GM23248 (cell line): ENCODE data around the gene FHOD1. TPM values are rescaled to one million over a fixed set of nuclear protein-coding genes. Genes with fewer than 3 reads are reported as not detected.

Experiments
- DNase-seq: peaks from one replicate; pipeline ENCODE4 v3.0.0-alpha.2; 2015
- H2AFZ ChIP-seq: fragments of 200-600 bp; sonication (generic); 2 replicates; pipeline ENCODE4 v1.6.1; 2016; ENCODE audit warnings: antibody characterized with exemption
- H3F3A ChIP-seq: fragments of 200-600 bp; sonication (generic); 2 replicates; pipeline ENCODE4 v1.6.1; 2016; ENCODE audit warnings: mild to moderate bottlenecking, antibody characterized with exemption, mixed run types; ENCODE audit not compliant: insufficient read depth
- H3K27ac ChIP-seq: fragments of 200-600 bp; sonication (generic); 2 replicates; pipeline ENCODE4 v1.5.1; 2016; ENCODE audit warnings: mild to moderate bottlenecking
- H3K27me3 ChIP-seq: fragments of 200-600 bp; sonication (generic); replicated peaks from 2 replicates; pipeline ENCODE4 v1.6.1; 2016; ENCODE audit warnings: mild to moderate bottlenecking; ENCODE audit not compliant: insufficient read depth
- H3K36me3 ChIP-seq: fragments of 200-600 bp; sonication (generic); 2 replicates; pipeline ENCODE4 v1.6.1; 2016; ENCODE audit warnings: low read depth, mild to moderate bottlenecking
- H3K4me1 ChIP-seq: fragments of 200-600 bp; sonication (generic); 2 replicates; pipeline ENCODE4 v1.6.1; 2016; ENCODE audit warnings: mild to moderate bottlenecking; ENCODE audit not compliant: insufficient read depth
- H3K4me2 ChIP-seq: fragments of 200-600 bp; sonication (generic); one replicate; pipeline ENCODE4 v1.6.1; 2016; ENCODE audit warnings: mild to moderate bottlenecking; ENCODE audit not compliant: unreplicated experiment
- H3K4me3 ChIP-seq: fragments of 200-600 bp; sonication (generic); 2 replicates; pipeline ENCODE4 v1.5.1; 2016; ENCODE audit warnings: mild to moderate bottlenecking
- H3K79me2 ChIP-seq: fragments of 200-600 bp; sonication (generic); 2 replicates; pipeline ENCODE4 v1.6.1; 2016; ENCODE audit warnings: mild to moderate bottlenecking; ENCODE audit not compliant: insufficient read depth
- H3K9ac ChIP-seq: fragments of 200-600 bp; sonication (generic); 2 replicates; pipeline ENCODE4 v1.6.1; 2016; ENCODE audit warnings: mild to moderate bottlenecking
- H3K9me2 ChIP-seq: fragments of 200-600 bp; sonication (generic); 2 replicates; pipeline ENCODE4 v1.6.1; 2016; ENCODE audit warnings: mixed run types, mild to moderate bottlenecking, moderate library complexity; ENCODE audit not compliant: insufficient read depth
- H3K9me3 ChIP-seq: fragments of 200-600 bp; sonication (generic); one replicate; pipeline ENCODE4 v1.6.1; 2017; ENCODE audit warnings: low read depth
- H4K20me1 ChIP-seq: fragments of 200-600 bp; sonication (generic); 2 replicates; pipeline ENCODE4 v1.6.0; 2016; ENCODE audit not compliant: insufficient read depth
- EZH2 ChIP-seq: fragments of 200-600 bp; sonication (generic); IDR thresholded peaks from 2 replicates; pipeline ENCODE4 v1.6.1; 2018; ENCODE audit warnings: antibody characterized with exemption, mild to moderate bottlenecking; ENCODE audit not compliant: insufficient read depth, poor library complexity, severe bottlenecking
- EZH2phosphoT487 ChIP-seq: fragments of 200-600 bp; sonication (generic); IDR thresholded peaks from 2 replicates; pipeline ENCODE4 v1.6.1; 2018; ENCODE audit warnings: antibody characterized with exemption, moderate library complexity, mild to moderate bottlenecking, low read depth; ENCODE audit not compliant: insufficient read depth
- WGBS, 2 experiments: methylation state at CpG; one replicate each; pipeline ENCODE4 v1.1.6; 2015 to 2017; ENCODE audit warnings: low lambda C conversion rate in 2 of 2, low coverage in 1 of 2; ENCODE audit errors: missing lambda C conversion rate in 2 of 2; 5-methylcytosine and 5-hydroxymethylcytosine counted together
- in situ Hi-C: fragments of 300-500 bp; cut with MboI; formaldehyde crosslinking; loops from 2 replicates; pipeline ENCODE4 v1.15.0; 2020
- polyA plus RNA-seq: library from polyadenylated mRNA; unstranded; fragments of >200 nt; fragmentation: Nextera tagmentation; extraction: Ambion mirVana; gene quantifications from 2 replicates; pipeline ENCODE4 v1.2.1, GENCODE V29; 2016
- total RNA-seq: library from RNA; depleted of rRNA; stranded (reverse); fragments of >200 nt; shearing (Covaris generic); gene quantifications from 2 replicates; pipeline ENCODE4 v1.2.3, GENCODE V29; 2014

The FHOD1 gene
- total and polyA plus RNA-seq, 2 experiments from 2014 or later = 9.3 to 14.9 TPM

- H3K4me2 ChIP-seq = no peak overlapping the region
- no peaks in the 10 kb centered on the region for H3K36me3 ChIP-seq
- H3F3A ChIP-seq = peaks cover 54% of the 10 kb centered on the region
- no peak for DNase-seq
- no peaks in the 10 kb centered on the region for H3K9me2 ChIP-seq
- peak overlapping the region; percentile 79 for H3K9ac ChIP-seq
- peak overlapping the region; percentile 95 for H3K27ac ChIP-seq
- H3K27me3 ChIP-seq = no peaks in the 10 kb centered on the region
- 71 to 81% methylated on average over 4 of the region's 4 CpGs for WGBS, 2 experiments
- no peaks in the 10 kb centered on the region for H4K20me1 ChIP-seq
- in situ Hi-C loops = no loop called here
- TF ChIP-seq EZH2 = no peak
- TF ChIP-seq EZH2phosphoT487 = no peak
- H3K4me1 ChIP-seq = peaks cover 56% of the 10 kb centered on the region
- peaks cover 36% of the 10 kb centered on the region for H3K79me2 ChIP-seq
- no peak overlapping the region for H2AFZ ChIP-seq
- H3K9me3 ChIP-seq = no peaks in the 10 kb centered on the region
- no peak overlapping the region for H3K4me3 ChIP-seq
These were observed 5.0 kb downstream of the FHOD1 start for GRCh38 chr16:67242138-67242730.

GRCh38 chr16:67241008-67241900 is 6.0 kb downstream of the FHOD1 start:
- peak overlapping the region; percentile 79 for H3K9ac ChIP-seq
- H4K20me1 ChIP-seq = no peaks in the 10 kb centered on the region
- H3K4me3 ChIP-seq = peak overlapping the region; percentile 13; the same call in 1 of the 2 replicates
- in situ Hi-C loops = no loop called here
- peaks cover 56% of the 10 kb centered on the region for H3K4me1 ChIP-seq
- no peaks in the 10 kb centered on the region for H3K9me2 ChIP-seq
- H3K36me3 ChIP-seq = no peaks in the 10 kb centered on the region
- H3K27me3 ChIP-seq = no peaks in the 10 kb centered on the region
- WGBS, 2 experiments = 13 to 16% methylated on average over 10 of the region's 10 CpGs
- TF ChIP-seq EZH2 (no peak), EZH2phosphoT487 (no peak)
- H3K27ac ChIP-seq = peak overlapping the region; percentile 95
- peak overlapping the region; percentile 66 for H2AFZ ChIP-seq
- peaks cover 54% of the 10 kb centered on the region for H3F3A ChIP-seq
- no peaks in the 10 kb centered on the region for H3K9me3 ChIP-seq
- peak; percentile 92 for DNase-seq
- peaks cover 36% of the 10 kb centered on the region for H3K79me2 ChIP-seq
- H3K4me2 ChIP-seq = peak overlapping the region; percentile 47

- H3K9ac ChIP-seq = peak overlapping the region; percentile 79
- H2AFZ ChIP-seq = no peak overlapping the region
- in situ Hi-C loops = no loop called here
These were observed 6.8 kb downstream of the FHOD1 start for GRCh38 chr16:67240506-67240905.

GRCh38 chr16:67238806-67239470 is 8.3 kb downstream of the FHOD1 start:
- Histone ChIP-seq H3F3A (peaks cover 35% of the 10 kb centered on the region), H4K20me1 (no peaks in the 10 kb centered on the region), H3K79me2 (peaks cover 33% of the 10 kb centered on the region), H3K9me3 (no peaks in the 10 kb centered on the region), H2AFZ (no peak overlapping the region), H3K27me3 (no peaks in the 10 kb centered on the region), H3K36me3 (no peaks in the 10 kb centered on the region), H3K9ac (no peak overlapping the region), H3K4me3 (no peak overlapping the region), H3K4me2 (no peak overlapping the region), H3K9me2 (no peaks in the 10 kb centered on the region), H3K27ac (no peak overlapping the region), H3K4me1 (peaks cover 39% of the 10 kb centered on the region)
- DNase-seq = no peak
- in situ Hi-C loops = no loop called here
- WGBS, 2 experiments = 83 to 89% methylated on average over 9 of the region's 9 CpGs
- no peak for TF ChIP-seq EZH2phosphoT487
- no peak for TF ChIP-seq EZH2

More at GRCh38 chr16:67240506-67240905, 6.8 kb downstream of the FHOD1 start:
- Histone ChIP-seq H3K36me3 (no peaks in the 10 kb centered on the region), H4K20me1 (no peaks in the 10 kb centered on the region), H3K27me3 (no peaks in the 10 kb centered on the region), H3K79me2 (peaks cover 36% of the 10 kb centered on the region), H3K27ac (peak overlapping the region; percentile 95), H3K4me1 (peaks cover 55% of the 10 kb centered on the region), H3K4me2 (peak overlapping the region; percentile 20), H3F3A (peaks cover 51% of the 10 kb centered on the region), H3K9me3 (no peaks in the 10 kb centered on the region), H3K4me3 (no peak overlapping the region), H3K9me2 (no peaks in the 10 kb centered on the region)
- no peak for TF ChIP-seq EZH2phosphoT487
- TF ChIP-seq EZH2 = no peak
- 46 to 48% methylated on average over 4 of the region's 4 CpGs for WGBS, 2 experiments
- peak; percentile 61 for DNase-seq
